ENCODE measurements around the gene CDKL1.

Gene CDKL1

GRCh38 chr14:50402965-50403364, 6.3 kb upstream of the CDKL1 start:
- no peaks in the 10 kb centered on the region for H3K79me1 ChIP-seq (ENCODE audit: low read length)
- H3K4me2 ChIP-seq (ENCODE audit: low read length): no peak overlapping the region
- H3K4me1 ChIP-seq (ENCODE audit: control insufficient read depth, low read depth, low read length): no peaks in the 10 kb centered on the region
- no peaks in the 10 kb centered on the region for H3K79me2 ChIP-seq (ENCODE audit: control insufficient read depth, insufficient read depth, low read length)
- no peak overlapping the region for H3K9ac ChIP-seq (ENCODE audit: low read length)
- H3K18ac ChIP-seq (ENCODE audit: low read length): no peak overlapping the region
- no peak overlapping the region for H2BK15ac ChIP-seq (replicated peaks; ENCODE audit: low read depth)
- WGBS (ENCODE audit: extremely low coverage, insufficient coverage, low lambda C conversion rate): no CpG with 5 or more reads among the region's 1 CpG
- no peak overlapping the region for H2BK5ac ChIP-seq (ENCODE audit: low read length)
- H3K4ac ChIP-seq (ENCODE audit: low read depth, low read length): no peak overlapping the region
- no peak for DNase-seq
- H3K27me3 ChIP-seq (ENCODE audit: insufficient read depth, low read length, poor library complexity): no peaks in the 10 kb centered on the region
- no peak overlapping the region for H3K56ac ChIP-seq (ENCODE audit: low read length)
- H3K4me3 ChIP-seq (ENCODE audit: low read length): no peak overlapping the region
- no peak overlapping the region for H4K5ac ChIP-seq (ENCODE audit: low read length)
- H4K8ac ChIP-seq (ENCODE audit: low read depth, low read length): no peak overlapping the region
- H3K23ac ChIP-seq (ENCODE audit: low read length): no peak overlapping the region
- H3K36me3 ChIP-seq (ENCODE audit: control insufficient read depth, insufficient read depth, low read length): no peaks in the 10 kb centered on the region
- H2BK120ac ChIP-seq (ENCODE audit: low read depth, low read length): no peak overlapping the region
- H3K27ac ChIP-seq (ENCODE audit: low read depth, low read length): no peak overlapping the region
- H2AK5ac ChIP-seq (ENCODE audit: low read length): no peak overlapping the region

- H2AK5ac ChIP-seq (ENCODE audit: low read length): no peak overlapping the region
- H3K56ac ChIP-seq (ENCODE audit: low read length): no peak overlapping the region
- no peak overlapping the region for H3K4me2 ChIP-seq (ENCODE audit: low read length)
- no peak overlapping the region for H4K5ac ChIP-seq (ENCODE audit: low read length)
- no peak overlapping the region for H2BK5ac ChIP-seq (ENCODE audit: low read length)
- H2BK15ac ChIP-seq (replicated peaks; ENCODE audit: low read depth): no peak overlapping the region
- no peaks in the 10 kb centered on the region for H3K36me3 ChIP-seq (ENCODE audit: control insufficient read depth, insufficient read depth, low read length)
- no peaks in the 10 kb centered on the region for H3K79me2 ChIP-seq (ENCODE audit: control insufficient read depth, insufficient read depth, low read length)
- no peak overlapping the region for H3K4me3 ChIP-seq (ENCODE audit: low read length)
- no peak overlapping the region for H3K18ac ChIP-seq (ENCODE audit: low read length)
- WGBS (ENCODE audit: extremely low coverage, insufficient coverage, low lambda C conversion rate): no CpG with 5 or more reads among the region's 2 CpGs
- H3K9ac ChIP-seq (ENCODE audit: low read length): no peak overlapping the region
- H3K23ac ChIP-seq (ENCODE audit: low read length): no peak overlapping the region
- no peak for DNase-seq
- H3K4ac ChIP-seq (ENCODE audit: low read depth, low read length): no peak overlapping the region
- no peaks in the 10 kb centered on the region for H3K27me3 ChIP-seq (ENCODE audit: insufficient read depth, low read length, poor library complexity)
- peaks cover 4% of the 10 kb centered on the region for H3K4me1 ChIP-seq (ENCODE audit: control insufficient read depth, low read depth, low read length)
- H2BK120ac ChIP-seq (ENCODE audit: low read depth, low read length): no peak overlapping the region
- no peak overlapping the region for H4K8ac ChIP-seq (ENCODE audit: low read depth, low read length)
- H3K27ac ChIP-seq (ENCODE audit: low read depth, low read length): no peak overlapping the region
- H3K79me1 ChIP-seq (ENCODE audit: low read length): no peaks in the 10 kb centered on the region
Observed at GRCh38 chr14:50400461-50400860, 3.8 kb upstream of the CDKL1 start.

GRCh38 chr14:50399251-50400032, 2.8 kb upstream of the CDKL1 start:
- Histone ChIP-seq H3K56ac (ENCODE audit: low read length) (no peak overlapping the region), H3K4ac (ENCODE audit: low read depth, low read length) (no peak overlapping the region), H2AK5ac (ENCODE audit: low read length) (no peak overlapping the region), H3K4me1 (ENCODE audit: control insufficient read depth, low read depth, low read length) (peaks cover 4% of the 10 kb centered on the region), H3K4me3 (ENCODE audit: low read length) (no peak overlapping the region), H3K36me3 (ENCODE audit: control insufficient read depth, insufficient read depth, low read length) (no peaks in the 10 kb centered on the region), H2BK5ac (ENCODE audit: low read length) (no peak overlapping the region), H3K27ac (ENCODE audit: low read depth, low read length) (no peak overlapping the region), H3K18ac (ENCODE audit: low read length) (no peak overlapping the region), H3K9ac (ENCODE audit: low read length) (no peak overlapping the region), H3K79me1 (ENCODE audit: low read length) (no peaks in the 10 kb centered on the region), H3K23ac (ENCODE audit: low read length) (no peak overlapping the region), H3K4me2 (ENCODE audit: low read length) (no peak overlapping the region), H4K8ac (ENCODE audit: low read depth, low read length) (no peak overlapping the region), H2BK120ac (ENCODE audit: low read depth, low read length) (no peak overlapping the region), H3K79me2 (ENCODE audit: control insufficient read depth, insufficient read depth, low read length) (no peaks in the 10 kb centered on the region), H3K27me3 (ENCODE audit: insufficient read depth, low read length, poor library complexity) (no peaks in the 10 kb centered on the region), H4K5ac (ENCODE audit: low read length) (no peak overlapping the region), H2BK15ac (replicated peaks; ENCODE audit: low read depth) (no peak overlapping the region)
- no CpG with 5 or more reads among the region's 6 CpGs for WGBS (ENCODE audit: extremely low coverage, insufficient coverage, low lambda C conversion rate)
- no peak for DNase-seq

GRCh38 chr14:50398189-50398580, 1.5 kb upstream of the CDKL1 start:
- Histone ChIP-seq H3K4me1 (ENCODE audit: control insufficient read depth, low read depth, low read length) (peaks cover 4% of the 10 kb centered on the region), H2BK15ac (replicated peaks; ENCODE audit: low read depth) (no peak overlapping the region), H3K79me1 (ENCODE audit: low read length) (no peaks in the 10 kb centered on the region), H3K9ac (ENCODE audit: low read length) (no peak overlapping the region), H3K27me3 (ENCODE audit: insufficient read depth, low read length, poor library complexity) (no peaks in the 10 kb centered on the region), H3K18ac (ENCODE audit: low read length) (no peak overlapping the region), H3K56ac (ENCODE audit: low read length) (no peak overlapping the region), H3K23ac (ENCODE audit: low read length) (no peak overlapping the region), H3K79me2 (ENCODE audit: control insufficient read depth, insufficient read depth, low read length) (no peaks in the 10 kb centered on the region), H3K36me3 (ENCODE audit: control insufficient read depth, insufficient read depth, low read length) (no peaks in the 10 kb centered on the region), H3K4me2 (ENCODE audit: low read length) (no peak overlapping the region), H2BK5ac (ENCODE audit: low read length) (no peak overlapping the region), H2AK5ac (ENCODE audit: low read length) (no peak overlapping the region), H3K4me3 (ENCODE audit: low read length) (no peak overlapping the region), H2BK120ac (ENCODE audit: low read depth, low read length) (no peak overlapping the region), H4K5ac (ENCODE audit: low read length) (no peak overlapping the region), H3K4ac (ENCODE audit: low read depth, low read length) (no peak overlapping the region), H4K8ac (ENCODE audit: low read depth, low read length) (no peak overlapping the region), H3K27ac (ENCODE audit: low read depth, low read length) (no peak overlapping the region)
- no peak for DNase-seq
- no CpG with 5 or more reads among the region's 2 CpGs for WGBS (ENCODE audit: extremely low coverage, insufficient coverage, low lambda C conversion rate)

- Histone ChIP-seq H2BK5ac (ENCODE audit: low read length) (no peak overlapping the region), H3K18ac (ENCODE audit: low read length) (no peak overlapping the region), H2BK120ac (ENCODE audit: low read depth, low read length) (no peak overlapping the region), H3K27me3 (ENCODE audit: insufficient read depth, low read length, poor library complexity) (no peaks in the 10 kb centered on the region), H2BK15ac (replicated peaks; ENCODE audit: low read depth) (no peak overlapping the region), H3K56ac (ENCODE audit: low read length) (peak overlapping the region; percentile 90), H3K4ac (ENCODE audit: low read depth, low read length) (no peak overlapping the region), H4K8ac (ENCODE audit: low read depth, low read length) (no peak overlapping the region), H4K5ac (ENCODE audit: low read length) (no peak overlapping the region), H3K9ac (ENCODE audit: low read length) (peak overlapping the region; percentile 72), H2AK5ac (ENCODE audit: low read length) (no peak overlapping the region), H3K4me1 (ENCODE audit: control insufficient read depth, low read depth, low read length) (peaks cover 4% of the 10 kb centered on the region), H3K36me3 (ENCODE audit: control insufficient read depth, insufficient read depth, low read length) (no peaks in the 10 kb centered on the region), H3K79me2 (ENCODE audit: control insufficient read depth, insufficient read depth, low read length) (no peaks in the 10 kb centered on the region), H3K27ac (ENCODE audit: low read depth, low read length) (no peak overlapping the region), H3K4me2 (ENCODE audit: low read length) (peak overlapping the region; percentile 76), H3K4me3 (ENCODE audit: low read length) (peak overlapping the region; percentile 29), H3K23ac (ENCODE audit: low read length) (no peak overlapping the region), H3K79me1 (ENCODE audit: low read length) (no peaks in the 10 kb centered on the region)
- DNase-seq: no peak
- no CpG with 5 or more reads among the region's 9 CpGs for WGBS (ENCODE audit: extremely low coverage, insufficient coverage, low lambda C conversion rate)
Observed at GRCh38 chr14:50397390-50398188, 908 bp upstream of the CDKL1 start.
